ENCODE results near the gene RPL31.

GRCh38 chr2:101030866-101031554 lies 28.9 kb downstream of the RPL31 start:
- TF ChIP-seq, protein P1, sequence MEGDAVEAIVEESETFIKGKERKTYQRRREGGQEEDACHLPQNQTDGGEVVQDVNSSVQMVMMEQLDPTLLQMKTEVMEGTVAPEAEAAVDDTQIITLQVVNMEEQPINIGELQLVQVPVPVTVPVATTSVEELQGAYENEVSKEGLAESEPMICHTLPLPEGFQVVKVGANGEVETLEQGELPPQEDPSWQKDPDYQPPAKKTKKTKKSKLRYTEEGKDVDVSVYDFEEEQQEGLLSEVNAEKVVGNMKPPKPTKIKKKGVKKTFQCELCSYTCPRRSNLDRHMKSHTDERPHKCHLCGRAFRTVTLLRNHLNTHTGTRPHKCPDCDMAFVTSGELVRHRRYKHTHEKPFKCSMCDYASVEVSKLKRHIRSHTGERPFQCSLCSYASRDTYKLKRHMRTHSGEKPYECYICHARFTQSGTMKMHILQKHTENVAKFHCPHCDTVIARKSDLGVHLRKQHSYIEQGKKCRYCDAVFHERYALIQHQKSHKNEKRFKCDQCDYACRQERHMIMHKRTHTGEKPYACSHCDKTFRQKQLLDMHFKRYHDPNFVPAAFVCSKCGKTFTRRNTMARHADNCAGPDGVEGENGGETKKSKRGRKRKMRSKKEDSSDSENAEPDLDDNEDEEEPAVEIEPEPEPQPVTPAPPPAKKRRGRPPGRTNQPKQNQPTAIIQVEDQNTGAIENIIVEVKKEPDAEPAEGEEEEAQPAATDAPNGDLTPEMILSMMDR (IDR thresholded peaks at IDR 0.05): no peak
- TF ChIP-seq POLR2A (IDR thresholded peaks at IDR 0.05): no peak
